Thyroid gland (tissue), 4 donors: Measurements from ENCODE around the gene DNAI1. TPM values are rescaled to one million over a fixed set of nuclear protein-coding genes. Genes with fewer than 3 reads are reported as not detected.

ENCODE experiments used
- DNase-seq, 2 donors: peaks; one replicate each; pipeline ENCODE4 v3.0.0-alpha.2; 2019
- H3K27ac ChIP-seq, 3 donors: fragments of 200-600 bp; sonication (generic); 1 replicate in 2 of 3; 2 replicates in 1 of 3; pipeline ENCODE4 v1.5.1; 2016 to 2019; ENCODE audit warnings: mild to moderate bottlenecking in 1 of 3, moderate library complexity in 1 of 3
- H3K27me3 ChIP-seq: fragments of 200-600 bp; sonication (generic); one replicate; pipeline ENCODE4 v1.5.1; 2019
- H3K36me3 ChIP-seq, 2 donors: fragments of 200-600 bp; sonication (generic); one replicate each; pipeline ENCODE4 v1.5.1; 2016 to 2019
- H3K4me1 ChIP-seq, 2 donors: fragments of 200-600 bp; sonication (generic); one replicate each; pipeline ENCODE4 v1.5.1; 2017 to 2019
- H3K4me3 ChIP-seq, 3 donors: fragments of 200-600 bp; sonication (generic); replicated peaks in 1 of 3; 1 replicate in 2 of 3; 2 replicates in 1 of 3; pipeline ENCODE4 v1.5.1; 2016; ENCODE audit warnings: mild to moderate bottlenecking in 1 of 3
- H3K9me3 ChIP-seq: fragments of 200-600 bp; sonication (generic); one replicate; pipeline ENCODE4 v1.5.1; 2017
- POLR2A ChIP-seq, 2 donors: fragments of 450-650 bp; IDR thresholded peaks; one replicate each; pipeline ENCODE4 v1.6.1; 2017; ENCODE audit warnings: antibody characterized with exemption in 2 of 2, mild to moderate bottlenecking in 2 of 2, moderate library complexity in 1 of 2
- WGBS, 2 donors: methylation state at CpG; one replicate each; pipeline ENCODE4 v1.1.5; 2017; 5-methylcytosine and 5-hydroxymethylcytosine counted together
- intact Hi-C: fragments of 100-400 bp; cut with DNase I; formaldehyde crosslinking; loops from one replicate; pipeline ENCODE4 v1.15.1; 2023
- total RNA-seq, 4 donors: library from RNA; depleted of rRNA; stranded (reverse); fragments of >200 nt; gene quantifications; one replicate each; pipeline ENCODE4 v1.2.3, GENCODE V29; 2016
- TF ChIP-seq, protein P1 (sequence below), 6 experiments: fragments of 200-600 bp in 3 of 6; fragments of 450-650 bp in 3 of 6; sonication (generic) in 3 of 6; IDR thresholded peaks; one replicate each; pipeline ENCODE4 v1.5.1; 2016 to 2019; ENCODE audit warnings: antibody characterized with exemption in 6 of 6, mild to moderate bottlenecking in 2 of 6, inconsistent platforms in 1 of 6, moderate library complexity in 1 of 6

The DNAI1 gene
- total RNA-seq, result under 1 TPM in 2 of 4 donors, not detected in 2; 0.81 to 0.89 TPM

DNA sequence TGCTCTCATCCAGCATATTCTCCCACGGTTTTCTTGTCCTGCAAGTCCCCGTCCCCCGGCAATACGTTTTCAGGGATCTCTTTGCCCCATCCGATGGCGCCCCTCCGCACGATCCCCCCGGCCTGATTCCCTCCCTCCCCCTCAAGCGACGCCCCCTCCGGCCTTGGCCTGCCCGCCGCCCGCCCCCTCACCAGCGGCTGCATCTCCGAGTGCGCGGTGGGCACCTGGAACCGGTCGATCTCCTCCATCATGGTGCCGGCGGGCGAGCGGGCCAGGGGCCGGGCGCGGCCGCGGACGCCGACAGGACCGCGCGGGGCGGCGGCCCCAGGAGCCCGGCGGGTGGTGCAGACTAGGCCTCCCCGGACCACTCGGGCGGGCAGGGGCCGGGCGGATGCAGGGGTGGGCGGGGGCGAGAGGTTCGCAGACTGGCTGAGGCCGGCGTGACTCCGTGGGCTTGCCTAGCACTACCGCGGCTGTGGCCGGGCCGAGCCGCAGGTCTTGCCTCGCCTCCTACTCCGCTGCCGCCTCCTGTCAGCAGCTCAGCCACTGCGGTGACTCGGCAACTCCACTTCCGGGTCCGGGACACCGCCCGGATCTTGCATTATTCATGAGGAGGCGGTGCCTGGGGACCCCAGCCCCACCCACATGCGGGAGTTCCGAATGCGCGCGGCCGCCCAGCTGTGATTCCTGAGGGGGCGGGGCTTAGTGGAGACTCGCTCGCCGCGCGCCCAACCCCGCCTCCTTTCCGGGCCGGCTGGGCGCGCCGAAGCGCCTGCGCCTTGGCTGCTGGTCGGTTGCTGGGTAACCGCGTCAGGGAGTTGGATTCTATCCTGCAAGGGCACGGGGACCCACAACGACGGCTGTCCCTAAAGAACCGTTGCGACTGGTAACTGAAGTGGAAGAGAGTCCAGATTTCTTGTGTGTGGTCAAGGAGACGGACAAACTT is at the start of gene DNAI1, which contains the start of gene FAM219A:
Gene DNAI1, plus strand, starts transcription at position 793 of the 946 bp plus-strand sequence. CDS start 201 bp downstream, outside the sequence.
Gene FAM219A, minus strand, starts transcription at position 558 of the 946 bp plus-strand sequence. Its CDS starts 307 bp downstream, at position 251.
- Histone ChIP-seq H3K27ac (peak within 1 kb of the TSS in 2 of 3 donors; percentile 27 to 48), H3K36me3 (no peaks in the 10 kb centered on the region), H3K9me3 (no peaks in the 10 kb centered on the region), H3K27me3 (no peaks in the 10 kb centered on the region), H3K4me1 (peaks cover 14 to 29% of the 10 kb centered on the region in 2 donors), H3K4me3 (peak within 1 kb of the TSS; percentile 29 to 80 (median 44))
- 0 to 2% methylated on average over 22 to 33 of the region's 94 CpGs for WGBS, 2 donors
- intact Hi-C loops, result loop anchor here (5.0 kb wide), 1 partner anchor 81 kb away; the partner anchor contains the start of gene MYORG
- peak in 1 of 2 donors; percentile 92 for TF ChIP-seq POLR2A (IDR thresholded peaks at IDR 0.05)
- TF ChIP-seq, protein P1, sequence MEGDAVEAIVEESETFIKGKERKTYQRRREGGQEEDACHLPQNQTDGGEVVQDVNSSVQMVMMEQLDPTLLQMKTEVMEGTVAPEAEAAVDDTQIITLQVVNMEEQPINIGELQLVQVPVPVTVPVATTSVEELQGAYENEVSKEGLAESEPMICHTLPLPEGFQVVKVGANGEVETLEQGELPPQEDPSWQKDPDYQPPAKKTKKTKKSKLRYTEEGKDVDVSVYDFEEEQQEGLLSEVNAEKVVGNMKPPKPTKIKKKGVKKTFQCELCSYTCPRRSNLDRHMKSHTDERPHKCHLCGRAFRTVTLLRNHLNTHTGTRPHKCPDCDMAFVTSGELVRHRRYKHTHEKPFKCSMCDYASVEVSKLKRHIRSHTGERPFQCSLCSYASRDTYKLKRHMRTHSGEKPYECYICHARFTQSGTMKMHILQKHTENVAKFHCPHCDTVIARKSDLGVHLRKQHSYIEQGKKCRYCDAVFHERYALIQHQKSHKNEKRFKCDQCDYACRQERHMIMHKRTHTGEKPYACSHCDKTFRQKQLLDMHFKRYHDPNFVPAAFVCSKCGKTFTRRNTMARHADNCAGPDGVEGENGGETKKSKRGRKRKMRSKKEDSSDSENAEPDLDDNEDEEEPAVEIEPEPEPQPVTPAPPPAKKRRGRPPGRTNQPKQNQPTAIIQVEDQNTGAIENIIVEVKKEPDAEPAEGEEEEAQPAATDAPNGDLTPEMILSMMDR (IDR thresholded peaks at IDR 0.05), result no peak
- peak; percentile 98 to 99 for DNase-seq

DNA sequence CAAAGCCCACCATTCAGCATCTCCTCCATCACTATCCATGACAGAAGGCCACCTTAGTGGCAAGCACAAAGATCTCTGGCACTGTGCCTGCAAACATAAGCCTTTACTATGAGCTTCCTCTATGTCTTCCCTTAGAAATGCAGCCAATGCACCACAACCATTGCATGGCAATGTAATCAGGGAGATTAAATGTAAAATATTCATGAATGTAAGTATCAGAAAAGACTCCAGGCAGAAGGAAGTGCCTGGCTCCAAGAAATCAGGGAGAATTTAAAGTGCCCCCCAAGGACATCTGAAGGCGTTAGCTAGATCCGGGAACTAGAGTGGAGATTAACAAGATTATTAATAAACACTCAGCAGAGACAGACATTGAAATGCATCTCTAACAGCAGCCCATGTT is 49.5 kb upstream of the DNAI1 start:
- intact Hi-C loops, result no loop called here
- no peak for DNase-seq
- no peaks in the 10 kb centered on the region for H3K36me3 ChIP-seq
- TF ChIP-seq POLR2A (IDR thresholded peaks at IDR 0.05), result no peak
- TF ChIP-seq, protein P1 (IDR thresholded peaks at IDR 0.05), result no peak
- WGBS, 2 donors, result 83 to 90% methylated on average over 2 of the region's 2 CpGs
- no peaks in the 10 kb centered on the region for H3K27me3 ChIP-seq
- H3K9me3 ChIP-seq, result no peaks in the 10 kb centered on the region
- H3K27ac ChIP-seq, result no peak overlapping the region
- H3K4me1 ChIP-seq, result no peaks in the 10 kb centered on the region
- no peak overlapping the region for H3K4me3 ChIP-seq

DNA sequence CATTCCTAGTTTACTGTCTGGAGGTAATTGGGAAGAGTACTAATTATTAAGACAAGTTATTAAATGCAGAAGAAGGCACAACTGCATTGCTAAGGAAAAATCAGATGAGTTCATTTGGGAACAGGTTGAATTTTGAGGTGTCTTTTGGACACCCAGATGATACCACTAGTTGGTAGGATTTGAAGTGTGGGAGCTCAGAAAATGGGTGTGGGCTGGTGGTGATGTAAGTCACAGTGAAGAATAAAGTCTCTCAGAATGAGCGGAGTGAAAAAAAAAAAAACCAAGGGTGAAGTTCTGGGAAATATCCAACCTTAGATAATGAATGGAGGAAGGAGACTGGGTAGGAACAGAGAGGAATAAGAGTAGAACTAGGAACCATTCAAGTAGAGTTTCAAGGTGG is 46.3 kb upstream of the DNAI1 start:
- Histone ChIP-seq H3K36me3 (no peaks in the 10 kb centered on the region), H3K27me3 (no peaks in the 10 kb centered on the region), H3K4me1 (no peaks in the 10 kb centered on the region), H3K4me3 (no peak overlapping the region), H3K9me3 (no peaks in the 10 kb centered on the region), H3K27ac (no peak overlapping the region)
- intact Hi-C loops, result no loop called here
- DNase-seq, result no peak
- TF ChIP-seq, protein P1 (IDR thresholded peaks at IDR 0.05), result no peak
- no peak for TF ChIP-seq POLR2A (IDR thresholded peaks at IDR 0.05)
- 55 to 91% methylated on average over 1 of the region's 1 CpG for WGBS, 2 donors

DNA sequence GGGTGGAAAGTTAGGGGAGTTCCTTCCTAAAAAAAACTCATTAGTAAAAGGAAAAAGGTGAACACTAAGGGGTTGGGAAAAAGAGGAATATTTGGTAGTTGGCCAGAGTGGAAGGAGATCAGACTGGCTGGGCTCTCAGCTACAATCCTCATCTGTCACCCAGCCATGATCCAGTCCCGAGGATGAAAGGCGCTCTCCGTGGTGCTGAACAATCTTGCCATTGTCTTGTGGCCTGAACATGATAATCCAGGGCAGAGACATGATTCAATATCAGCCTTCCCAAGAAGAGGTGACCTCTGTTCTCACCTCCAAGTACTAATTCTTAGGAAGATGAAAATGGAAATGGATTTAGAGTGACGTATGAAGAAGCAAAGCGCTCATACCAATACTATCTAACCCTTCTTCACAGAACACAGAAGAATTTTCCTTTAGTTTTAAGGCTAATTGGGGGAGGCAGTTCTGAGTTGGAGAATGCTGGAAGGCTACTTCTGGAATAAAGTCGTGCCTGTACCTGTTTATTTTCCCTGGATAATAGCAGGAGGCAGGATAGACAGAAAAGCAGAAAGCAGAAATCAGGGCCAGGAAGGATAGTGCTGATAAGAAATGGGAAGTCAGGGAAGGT is 45.3 kb upstream of the DNAI1 start:
- peak; percentile 13 to 70 for DNase-seq
- intact Hi-C loops, result no loop called here
- 12 to 14% methylated on average over 6 of the region's 6 CpGs for WGBS, 2 donors
- Histone ChIP-seq H3K4me1 (no peaks in the 10 kb centered on the region), H3K9me3 (no peaks in the 10 kb centered on the region), H3K27me3 (no peaks in the 10 kb centered on the region), H3K4me3 (no peak overlapping the region), H3K36me3 (no peaks in the 10 kb centered on the region), H3K27ac (no peak overlapping the region)
- TF ChIP-seq, protein P1 (IDR thresholded peaks at IDR 0.05), result no peak
- no peak for TF ChIP-seq POLR2A (IDR thresholded peaks at IDR 0.05)
